Measurements from ENCODE around the gene PLIN1. TPM values are rescaled to one million over a fixed set of nuclear protein-coding genes. Genes with fewer than 3 reads are reported as not detected.

Gene PLIN1
- total RNA-seq, 1 experiment from 2014 or later, result 0.30 TPM

GRCh38 chr15:89623165-89623564 lies 56.0 kb downstream of the PLIN1 start:
- Histone ChIP-seq H3K27ac (ENCODE audit: low read depth, low read length, poor library complexity, severe bottlenecking) (no peak overlapping the region), H3K36me3 (ENCODE audit: insufficient read depth, low read length, poor library complexity, severe bottlenecking) (peaks cover 98% of the 10 kb centered on the region), H3K4me3 (ENCODE audit: low read depth, low read length, poor library complexity, severe bottlenecking) (no peak overlapping the region), H3K9me3 (ENCODE audit: low read depth, low read length, poor library complexity, severe bottlenecking) (no peaks in the 10 kb centered on the region), H3K4me1 (ENCODE audit: insufficient read depth, low read length, poor library complexity, severe bottlenecking) (no peaks in the 10 kb centered on the region), H3K27me3 (replicated peaks; ENCODE audit: insufficient read depth, low read depth, low read length, poor library complexity) (no peaks in the 10 kb centered on the region)
- BruUV-seq (replicated peaks), result no TSS peak
- TF ChIP-seq, protein P1, sequence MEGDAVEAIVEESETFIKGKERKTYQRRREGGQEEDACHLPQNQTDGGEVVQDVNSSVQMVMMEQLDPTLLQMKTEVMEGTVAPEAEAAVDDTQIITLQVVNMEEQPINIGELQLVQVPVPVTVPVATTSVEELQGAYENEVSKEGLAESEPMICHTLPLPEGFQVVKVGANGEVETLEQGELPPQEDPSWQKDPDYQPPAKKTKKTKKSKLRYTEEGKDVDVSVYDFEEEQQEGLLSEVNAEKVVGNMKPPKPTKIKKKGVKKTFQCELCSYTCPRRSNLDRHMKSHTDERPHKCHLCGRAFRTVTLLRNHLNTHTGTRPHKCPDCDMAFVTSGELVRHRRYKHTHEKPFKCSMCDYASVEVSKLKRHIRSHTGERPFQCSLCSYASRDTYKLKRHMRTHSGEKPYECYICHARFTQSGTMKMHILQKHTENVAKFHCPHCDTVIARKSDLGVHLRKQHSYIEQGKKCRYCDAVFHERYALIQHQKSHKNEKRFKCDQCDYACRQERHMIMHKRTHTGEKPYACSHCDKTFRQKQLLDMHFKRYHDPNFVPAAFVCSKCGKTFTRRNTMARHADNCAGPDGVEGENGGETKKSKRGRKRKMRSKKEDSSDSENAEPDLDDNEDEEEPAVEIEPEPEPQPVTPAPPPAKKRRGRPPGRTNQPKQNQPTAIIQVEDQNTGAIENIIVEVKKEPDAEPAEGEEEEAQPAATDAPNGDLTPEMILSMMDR (conservative IDR thresholded peaks at IDR 0.05; ENCODE audit: low read depth, low read length), result no peak
- TF ChIP-seq EZH2 (IDR thresholded peaks at IDR 0.05; ENCODE audit: borderline replicate concordance, low read depth, low read length, poor library complexity, severe bottlenecking), result no peak
- intact Hi-C loops (cut with micrococcal nuclease; ENCODE audit: unreplicated experiment), result no loop called here
- POLR2A ChIA-PET (ENCODE audit: low non-redundant PET), result no interaction called here
- CTCF ChIA-PET, result no interaction called here
- no peak for DNase-seq (ENCODE audit: low spot score)

GRCh38 chr15:89621547-89621946 lies 57.6 kb downstream of the PLIN1 start:
- ChIA-PET POLR2A (ENCODE audit: low non-redundant PET) (no interaction called here), CTCF (no interaction called here)
- no TSS peak for BruUV-seq (replicated peaks)
- H3K27ac ChIP-seq (ENCODE audit: low read depth, low read length, poor library complexity, severe bottlenecking), result no peak overlapping the region
- H3K9me3 ChIP-seq (ENCODE audit: low read depth, low read length, poor library complexity, severe bottlenecking), result no peaks in the 10 kb centered on the region
- no peak overlapping the region for H3K4me3 ChIP-seq (ENCODE audit: low read depth, low read length, poor library complexity, severe bottlenecking)
- peaks cover 98% of the 10 kb centered on the region for H3K36me3 ChIP-seq (ENCODE audit: insufficient read depth, low read length, poor library complexity, severe bottlenecking)
- H3K4me1 ChIP-seq (ENCODE audit: insufficient read depth, low read length, poor library complexity, severe bottlenecking), result no peaks in the 10 kb centered on the region
- TF ChIP-seq, protein P1 (conservative IDR thresholded peaks at IDR 0.05; ENCODE audit: low read depth, low read length), result no peak
- no peak for TF ChIP-seq EZH2 (IDR thresholded peaks at IDR 0.05; ENCODE audit: borderline replicate concordance, low read depth, low read length, poor library complexity, severe bottlenecking)
- H3K27me3 ChIP-seq (replicated peaks; ENCODE audit: insufficient read depth, low read depth, low read length, poor library complexity), result no peaks in the 10 kb centered on the region
- intact Hi-C loops (cut with micrococcal nuclease; ENCODE audit: unreplicated experiment), result no loop called here
- no peak for DNase-seq (ENCODE audit: low spot score)

GRCh38 chr15:89616228-89616627 lies 62.9 kb downstream of the PLIN1 start:
- peaks cover 98% of the 10 kb centered on the region for H3K36me3 ChIP-seq (ENCODE audit: insufficient read depth, low read length, poor library complexity, severe bottlenecking)
- no peak overlapping the region for H3K4me3 ChIP-seq (ENCODE audit: low read depth, low read length, poor library complexity, severe bottlenecking)
- POLR2A ChIA-PET (ENCODE audit: low non-redundant PET), result no interaction called here
- no peaks in the 10 kb centered on the region for H3K4me1 ChIP-seq (ENCODE audit: insufficient read depth, low read length, poor library complexity, severe bottlenecking)
- no peak for DNase-seq (ENCODE audit: low spot score)
- no peak overlapping the region for H3K27ac ChIP-seq (ENCODE audit: low read depth, low read length, poor library complexity, severe bottlenecking)
- intact Hi-C loops (cut with micrococcal nuclease; ENCODE audit: unreplicated experiment), result no loop called here
- no peaks in the 10 kb centered on the region for H3K27me3 ChIP-seq (replicated peaks; ENCODE audit: insufficient read depth, low read depth, low read length, poor library complexity)
- TF ChIP-seq, protein P1 (conservative IDR thresholded peaks at IDR 0.05; ENCODE audit: low read depth, low read length), result no peak
- TF ChIP-seq EZH2 (IDR thresholded peaks at IDR 0.05; ENCODE audit: borderline replicate concordance, low read depth, low read length, poor library complexity, severe bottlenecking), result no peak
- CTCF ChIA-PET, result interaction anchor here (0.5 kb wide), 1 partner anchor 259 kb away, joined by 7 read pairs; no protein-coding TSS in a partner anchor
- peaks cover 20% of the 10 kb centered on the region for H3K9me3 ChIP-seq (ENCODE audit: low read depth, low read length, poor library complexity, severe bottlenecking)
- no TSS peak for BruUV-seq (replicated peaks)
